Measurements from ENCODE around the gene TRAPPC2L. TPM values are rescaled to one million over a fixed set of nuclear protein-coding genes. Genes with fewer than 3 reads are reported as not detected.

Gene TRAPPC2L
- total and polyA plus RNA-seq, 2 of the 13 experiments (the other 11 are each of a cell fraction or from before 2014, with no cell fraction given) = 96.3 to 107 TPM

DNA sequence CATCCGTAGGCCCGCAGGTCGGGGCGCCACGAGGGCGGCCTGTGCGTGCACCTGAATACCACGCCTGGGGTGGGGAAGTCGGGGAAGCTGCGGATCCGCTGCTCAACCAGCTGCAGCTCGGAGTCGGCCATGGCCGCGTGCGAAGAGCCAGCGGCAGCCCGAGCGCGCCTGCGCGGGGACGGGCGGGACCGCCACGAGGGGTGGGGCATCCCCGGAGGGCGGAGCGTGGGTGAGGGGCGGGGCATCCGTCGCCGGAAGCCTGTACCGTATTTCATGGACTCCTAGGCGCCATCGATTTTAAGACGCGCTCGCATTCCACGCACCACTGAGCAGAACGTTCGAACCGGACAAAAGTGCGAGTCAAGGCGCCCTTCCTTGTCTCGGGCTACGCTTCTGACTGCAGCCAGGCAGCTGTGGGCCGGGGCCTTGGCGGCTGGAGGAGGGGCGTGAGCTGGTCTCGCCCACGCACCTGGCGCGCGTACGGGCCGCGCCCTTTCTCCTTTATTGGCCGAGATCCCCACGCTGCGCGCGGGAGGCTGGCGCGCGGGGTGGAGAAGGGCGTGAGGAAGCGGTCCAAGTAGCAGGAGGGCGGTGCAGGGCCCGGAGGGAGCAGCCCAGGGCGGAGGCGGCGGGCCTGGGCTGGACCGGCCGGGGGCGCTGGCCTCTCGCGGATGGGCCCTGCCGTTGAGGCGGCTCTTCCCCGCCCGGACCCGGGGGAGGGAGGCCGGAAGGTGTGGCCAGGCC lies 45.0 kb upstream of the TRAPPC2L start, which contains the start of gene APRT (continued):
- TF ChIP-seq ZFP41 (CRISPR knock-in tag; IDR thresholded peaks at IDR 0.05; ENCODE audit: borderline replicate concordance) (no peak; the same call in 1 of the 2 replicates), AGO2 (optimal IDR thresholded peaks at IDR 0.05; ENCODE audit: low read depth, low read length) (peak; percentile 96), ZFAT (CRISPR knock-in tag; conservative IDR thresholded peaks at IDR 0.05) (no peak), TIGD3 (CRISPR knock-in tag; IDR thresholded peaks at IDR 0.05; ENCODE audit: borderline replicate concordance) (peak; percentile 25; the same call in 1 of the 2 replicates), JUNB (CRISPR knock-in tag; IDR thresholded peaks at IDR 0.05; ENCODE audit: borderline replicate concordance) (no peak), JDP2 (CRISPR knock-in tag; IDR thresholded peaks at IDR 0.05; ENCODE audit: borderline replicate concordance) (no peak), ZNF766 (CRISPR knock-in tag; IDR thresholded peaks at IDR 0.05; ENCODE audit: borderline replicate concordance) (0 out of 2 replicates have a peak, but pooled peaks have one; percentile 58), NR2F1 (CRISPR knock-in tag; IDR thresholded peaks at IDR 0.05) (no peak), THYN1 (CRISPR knock-in tag; IDR thresholded peaks at IDR 0.05; ENCODE audit: borderline replicate concordance, low read depth) (no peak; the same call in 1 of the 2 replicates), NONO (IDR thresholded peaks at IDR 0.05) (no peak), NONO (CRISPR knock-in tag; conservative IDR thresholded peaks at IDR 0.05) (peak; percentile 96), HNRNPL (IDR thresholded peaks at IDR 0.05; ENCODE audit: low read depth, low read length) (no peak), REST (IDR thresholded peaks at IDR 0.05; ENCODE audit: borderline replicate concordance in 1 of 2, low read depth in 1 of 2, low read length in 2 of 2) (peak in 1 of 2 experiments; percentile 4; a peak in 1 of 4 replicates), SUZ12 (IDR thresholded peaks at IDR 0.05; ENCODE audit: low read depth, low read length) (no peak), ZNF232 (CRISPR knock-in tag; IDR thresholded peaks at IDR 0.05; ENCODE audit: borderline replicate concordance) (no peak), NFE2L2 (IDR thresholded peaks at IDR 0.05; ENCODE audit: low read length) (no peak), CBX1 (IDR thresholded peaks at IDR 0.05; ENCODE audit: low read depth) (no peak), ZNF790 (CRISPR knock-in tag; IDR thresholded peaks at IDR 0.05; ENCODE audit: borderline replicate concordance) (no peak)
- TF ChIP-seq, protein P1, sequence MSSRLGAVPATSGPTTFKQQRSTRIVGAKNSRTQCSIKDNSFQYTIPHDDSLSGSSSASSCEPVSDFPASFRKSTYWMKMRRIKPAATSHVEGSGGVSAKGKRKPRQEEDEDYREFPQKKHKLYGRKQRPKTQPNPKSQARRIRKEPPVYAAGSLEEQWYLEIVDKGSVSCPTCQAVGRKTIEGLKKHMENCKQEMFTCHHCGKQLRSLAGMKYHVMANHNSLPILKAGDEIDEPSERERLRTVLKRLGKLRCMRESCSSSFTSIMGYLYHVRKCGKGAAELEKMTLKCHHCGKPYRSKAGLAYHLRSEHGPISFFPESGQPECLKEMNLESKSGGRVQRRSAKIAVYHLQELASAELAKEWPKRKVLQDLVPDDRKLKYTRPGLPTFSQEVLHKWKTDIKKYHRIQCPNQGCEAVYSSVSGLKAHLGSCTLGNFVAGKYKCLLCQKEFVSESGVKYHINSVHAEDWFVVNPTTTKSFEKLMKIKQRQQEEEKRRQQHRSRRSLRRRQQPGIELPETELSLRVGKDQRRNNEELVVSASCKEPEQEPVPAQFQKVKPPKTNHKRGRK (CRISPR knock-in tag; IDR thresholded peaks at IDR 0.05) = no peak
- TF ChIP-seq, protein P2, sequence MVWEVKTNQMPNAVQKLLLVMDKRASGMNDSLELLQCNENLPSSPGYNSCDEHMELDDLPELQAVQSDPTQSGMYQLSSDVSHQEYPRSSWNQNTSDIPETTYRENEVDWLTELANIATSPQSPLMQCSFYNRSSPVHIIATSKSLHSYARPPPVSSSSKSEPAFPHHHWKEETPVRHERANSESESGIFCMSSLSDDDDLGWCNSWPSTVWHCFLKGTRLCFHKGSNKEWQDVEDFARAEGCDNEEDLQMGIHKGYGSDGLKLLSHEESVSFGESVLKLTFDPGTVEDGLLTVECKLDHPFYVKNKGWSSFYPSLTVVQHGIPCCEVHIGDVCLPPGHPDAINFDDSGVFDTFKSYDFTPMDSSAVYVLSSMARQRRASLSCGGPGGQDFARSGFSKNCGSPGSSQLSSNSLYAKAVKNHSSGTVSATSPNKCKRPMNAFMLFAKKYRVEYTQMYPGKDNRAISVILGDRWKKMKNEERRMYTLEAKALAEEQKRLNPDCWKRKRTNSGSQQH (CRISPR knock-in tag; IDR thresholded peaks at IDR 0.05; ENCODE audit: low read depth) = 0 out of 2 replicates have a peak, but pooled peaks have one; percentile 9

Data from HepG2 (cell line).